Thoracic aorta (tissue), 2 donors: ENCODE measurements around the gene KIAA0232. TPM values are rescaled to one million over a fixed set of nuclear protein-coding genes. Genes with fewer than 3 reads are reported as not detected.

Source experiments
- ATAC-seq: fragments of 150-250 bp; one replicate; pipeline ENCODE4 v1.8.0; 2017; ENCODE audit warnings: low read depth; ENCODE audit not compliant: insufficient number of reproducible peaks, low FRiP score
- DNase-seq: peaks from one replicate; pipeline ENCODE4 v3.0.0-alpha.2; 2020; ENCODE audit warnings: low spot score
- H3K27ac ChIP-seq, 2 donors: fragments of 200-600 bp; sonication (generic); 1 replicate in 1 of 2; 2 replicates in 1 of 2; pipeline ENCODE4 v1.5.1; 2016; ENCODE audit warnings: mild to moderate bottlenecking in 2 of 2, moderate library complexity in 2 of 2
- H3K27me3 ChIP-seq: fragments of 200-600 bp; sonication (generic); replicated peaks from 2 replicates; pipeline ENCODE4 v1.6.0; 2016; ENCODE audit warnings: mild to moderate bottlenecking; ENCODE audit not compliant: insufficient read depth
- H3K36me3 ChIP-seq: fragments of 200-600 bp; sonication (generic); one replicate; pipeline ENCODE4 v1.5.1; 2016
- H3K4me1 ChIP-seq, 2 donors: fragments of 200-600 bp; sonication (generic); 1 replicate in 1 of 2; 2 replicates in 1 of 2; pipeline versions ENCODE4 v1.5.1 to v1.6.0; 2016; ENCODE audit warnings: low read depth in 2 of 2, mild to moderate bottlenecking in 1 of 2; ENCODE audit not compliant: control insufficient read depth in 1 of 2
- H3K4me3 ChIP-seq: fragments of 200-600 bp; sonication (generic); 2 replicates; pipeline ENCODE4 v1.5.1; 2016; ENCODE audit warnings: mild to moderate bottlenecking
- H3K9me3 ChIP-seq: fragments of 200-600 bp; sonication (generic); 2 replicates; pipeline ENCODE4 v1.5.1; 2016
- CTCF ChIP-seq: fragments of 200-600 bp; sonication (generic); IDR thresholded peaks from one replicate; pipeline ENCODE4 v1.5.1; 2019; ENCODE audit warnings: antibody characterized with exemption
- total RNA-seq, 2 donors: library from RNA; depleted of rRNA; stranded (reverse); fragments of >200 nt; gene quantifications; one replicate each; pipeline versions ENCODE4 v1.1.0 to v1.2.3, GENCODE V29; 2016

KIAA0232 gene
- total RNA-seq, 2 donors from 2014 or later: 56.9 to 80.8 TPM

GRCh38 chr4:6848717-6849305 lies 66.3 kb downstream of the KIAA0232 start:
- H3K36me3 ChIP-seq: peaks cover 7% of the 10 kb centered on the region
- ATAC-seq (no peak), DNase-seq (no peak)
- peaks cover 10% of the 10 kb centered on the region for H3K9me3 ChIP-seq
- peaks cover 0 to 12% of the 10 kb centered on the region in 2 donors for H3K4me1 ChIP-seq
- H3K27me3 ChIP-seq: no peaks in the 10 kb centered on the region
- no peak overlapping the region for H3K4me3 ChIP-seq
- H3K27ac ChIP-seq: no peak overlapping the region
- no peak for TF ChIP-seq CTCF

- DNase-seq (no peak), ATAC-seq (no peak)
- Histone ChIP-seq H3K9me3 (peaks cover 10% of the 10 kb centered on the region), H3K27me3 (no peaks in the 10 kb centered on the region), H3K4me3 (no peak overlapping the region), H3K27ac (no peak overlapping the region), H3K4me1 (peaks cover 0 to 14% of the 10 kb centered on the region in 2 donors), H3K36me3 (peaks cover 7% of the 10 kb centered on the region)
- no peak for TF ChIP-seq CTCF
Observed at GRCh38 chr4:6849691-6850090, 67.2 kb downstream of the KIAA0232 start.

- no peak overlapping the region for H3K4me3 ChIP-seq
- no peak overlapping the region for H3K27ac ChIP-seq
- DNase-seq (no peak), ATAC-seq (no peak)
- TF ChIP-seq CTCF: no peak
- peaks cover 3 to 23% of the 10 kb centered on the region in 2 donors for H3K4me1 ChIP-seq
- H3K27me3 ChIP-seq: no peaks in the 10 kb centered on the region
- H3K36me3 ChIP-seq: peaks cover 7% of the 10 kb centered on the region
- peaks cover 10% of the 10 kb centered on the region for H3K9me3 ChIP-seq
Observed at GRCh38 chr4:6851431-6851830, 68.9 kb downstream of the KIAA0232 start.

GRCh38 chr4:6851962-6852361 lies 69.4 kb downstream of the KIAA0232 start:
- Histone ChIP-seq H3K27ac (no peak overlapping the region), H3K27me3 (no peaks in the 10 kb centered on the region), H3K9me3 (peaks cover 10% of the 10 kb centered on the region), H3K4me3 (no peak overlapping the region), H3K36me3 (peaks cover 7% of the 10 kb centered on the region), H3K4me1 (peaks cover 3 to 29% of the 10 kb centered on the region in 2 donors)
- ATAC-seq: no peak
- TF ChIP-seq CTCF: no peak
- DNase-seq: no peak

- Histone ChIP-seq H3K36me3 (peaks cover 7% of the 10 kb centered on the region), H3K4me3 (no peak overlapping the region), H3K27me3 (no peaks in the 10 kb centered on the region), H3K9me3 (peaks cover 10% of the 10 kb centered on the region), H3K27ac (no peak overlapping the region), H3K4me1 (peaks cover 3 to 27% of the 10 kb centered on the region in 2 donors)
- TF ChIP-seq CTCF: no peak
- DNase-seq (no peak), ATAC-seq (no peak)
Observed at GRCh38 chr4:6852582-6852981, 70.1 kb downstream of the KIAA0232 start.
